ENCODE measurements around the gene KCNQ1. TPM values are rescaled to one million over a fixed set of nuclear protein-coding genes. Genes with fewer than 3 reads are reported as not detected.

The KCNQ1 gene
- total RNA-seq, 4 donors from 2014 or later, result 5.6 to 46.8 (median 24.6) TPM

DNA sequence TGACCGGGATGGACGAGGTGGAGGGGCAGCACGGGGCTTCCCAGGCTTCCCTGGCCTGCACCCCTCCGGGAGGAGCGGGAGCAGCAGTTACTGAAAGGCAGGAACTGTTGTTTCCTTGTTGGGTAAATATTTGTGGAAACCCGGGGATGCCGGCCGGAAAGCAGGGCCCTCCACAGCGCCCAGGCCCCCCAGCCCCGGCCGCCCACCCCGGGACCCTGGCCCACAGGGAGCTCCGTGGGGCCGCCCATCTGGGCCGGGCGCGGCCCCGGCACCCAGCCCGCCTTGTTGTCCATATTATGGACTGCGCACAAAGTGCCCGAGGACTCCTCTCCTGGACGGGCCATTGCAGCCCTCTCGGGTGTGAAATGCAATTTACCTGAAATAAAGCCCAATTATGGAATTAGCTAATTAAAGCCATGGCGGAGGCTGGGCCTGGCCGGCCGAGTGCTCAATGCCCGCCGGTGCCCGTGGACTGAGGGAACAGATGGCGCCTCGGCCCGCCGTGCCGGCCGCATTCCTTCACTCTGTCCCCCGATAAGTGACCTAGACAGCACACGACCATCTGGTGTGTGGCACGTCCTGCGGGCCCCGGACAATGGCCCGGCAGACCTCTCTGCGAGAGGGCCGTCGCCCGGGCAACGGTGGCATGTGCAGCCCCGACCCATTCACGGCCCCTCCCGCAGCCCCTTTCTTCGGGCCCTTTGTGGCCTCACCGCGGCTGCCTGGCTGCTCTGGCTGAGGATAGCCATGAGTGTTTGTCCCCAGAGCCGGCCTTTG is 405.4 kb downstream of the KCNQ1 start:
- no peak for DNase-seq
- no peak overlapping the region for H3K27ac ChIP-seq
- in situ Hi-C loops (cut with MboI; ENCODE audit: low pct_ligation_motif_present in 1 of 4, low pct_unique_long_range_greater_than_20kb in 1 of 4, low sequenced_read_pairs in 3 of 4) (no loop called here), intact Hi-C loops (cut with DNase I; ENCODE audit: low total_unique reads) (no loop called here)
- H3K27me3 ChIP-seq, result no peaks in the 10 kb centered on the region
- no peaks in the 10 kb centered on the region for H3K36me3 ChIP-seq
- H3K9me3 ChIP-seq, result no peaks in the 10 kb centered on the region
- TF ChIP-seq EP300 (IDR thresholded peaks at IDR 0.05; ENCODE audit: low read depth) (no peak), POLR2A (IDR thresholded peaks at IDR 0.05) (no peak), POLR2AphosphoS5 (IDR thresholded peaks at IDR 0.05) (no peak)
- TF ChIP-seq, protein P1, sequence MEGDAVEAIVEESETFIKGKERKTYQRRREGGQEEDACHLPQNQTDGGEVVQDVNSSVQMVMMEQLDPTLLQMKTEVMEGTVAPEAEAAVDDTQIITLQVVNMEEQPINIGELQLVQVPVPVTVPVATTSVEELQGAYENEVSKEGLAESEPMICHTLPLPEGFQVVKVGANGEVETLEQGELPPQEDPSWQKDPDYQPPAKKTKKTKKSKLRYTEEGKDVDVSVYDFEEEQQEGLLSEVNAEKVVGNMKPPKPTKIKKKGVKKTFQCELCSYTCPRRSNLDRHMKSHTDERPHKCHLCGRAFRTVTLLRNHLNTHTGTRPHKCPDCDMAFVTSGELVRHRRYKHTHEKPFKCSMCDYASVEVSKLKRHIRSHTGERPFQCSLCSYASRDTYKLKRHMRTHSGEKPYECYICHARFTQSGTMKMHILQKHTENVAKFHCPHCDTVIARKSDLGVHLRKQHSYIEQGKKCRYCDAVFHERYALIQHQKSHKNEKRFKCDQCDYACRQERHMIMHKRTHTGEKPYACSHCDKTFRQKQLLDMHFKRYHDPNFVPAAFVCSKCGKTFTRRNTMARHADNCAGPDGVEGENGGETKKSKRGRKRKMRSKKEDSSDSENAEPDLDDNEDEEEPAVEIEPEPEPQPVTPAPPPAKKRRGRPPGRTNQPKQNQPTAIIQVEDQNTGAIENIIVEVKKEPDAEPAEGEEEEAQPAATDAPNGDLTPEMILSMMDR (IDR thresholded peaks at IDR 0.05), result no peak
- no peak overlapping the region for H3K4me3 ChIP-seq
- H3K4me1 ChIP-seq, result no peaks in the 10 kb centered on the region
- WGBS, 2 donors (ENCODE audit: low coverage in 1 of 2), result 87% methylated on average over 52 of the region's 53 CpGs; no CpG with 5 or more reads in 1 of the 2 donors

DNA sequence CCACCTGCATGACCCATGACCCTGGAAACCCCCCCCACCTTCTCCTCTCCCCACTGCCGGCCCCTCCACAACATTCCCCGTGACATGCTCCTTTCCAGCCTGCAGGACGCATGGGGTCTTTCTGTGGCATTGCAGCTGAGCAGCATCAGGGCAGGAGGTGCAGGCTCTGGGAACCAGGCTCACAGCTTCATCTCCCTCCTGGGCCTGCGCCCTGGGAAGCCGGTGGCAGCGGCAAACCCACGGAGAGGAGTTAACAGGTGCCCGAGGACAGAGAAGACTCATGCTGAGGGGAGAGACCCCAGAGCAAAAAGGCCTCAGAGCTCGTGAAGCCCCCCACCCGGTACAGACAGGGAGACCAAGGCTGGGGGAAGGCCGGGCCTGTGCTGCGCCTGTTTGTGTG is 408.6 kb downstream of the KCNQ1 start:
- intact Hi-C loops (cut with DNase I; ENCODE audit: low total_unique reads) (no loop called here), in situ Hi-C loops (cut with MboI; ENCODE audit: low pct_ligation_motif_present in 1 of 4, low pct_unique_long_range_greater_than_20kb in 1 of 4, low sequenced_read_pairs in 3 of 4) (no loop called here)
- TF ChIP-seq POLR2A (IDR thresholded peaks at IDR 0.05) (no peak), POLR2AphosphoS5 (IDR thresholded peaks at IDR 0.05) (no peak), EP300 (IDR thresholded peaks at IDR 0.05; ENCODE audit: low read depth) (no peak)
- TF ChIP-seq, protein P1 (IDR thresholded peaks at IDR 0.05), result no peak
- H3K9me3 ChIP-seq, result no peaks in the 10 kb centered on the region
- DNase-seq, result no peak
- H3K27me3 ChIP-seq, result no peaks in the 10 kb centered on the region
- H3K27ac ChIP-seq, result no peak overlapping the region
- no peaks in the 10 kb centered on the region for H3K36me3 ChIP-seq
- H3K4me3 ChIP-seq, result no peak overlapping the region
- WGBS, 2 donors (ENCODE audit: low coverage in 1 of 2), result 91 to 94% methylated on average over 4 to 12 of the region's 12 CpGs
- no peaks in the 10 kb centered on the region for H3K4me1 ChIP-seq

DNA sequence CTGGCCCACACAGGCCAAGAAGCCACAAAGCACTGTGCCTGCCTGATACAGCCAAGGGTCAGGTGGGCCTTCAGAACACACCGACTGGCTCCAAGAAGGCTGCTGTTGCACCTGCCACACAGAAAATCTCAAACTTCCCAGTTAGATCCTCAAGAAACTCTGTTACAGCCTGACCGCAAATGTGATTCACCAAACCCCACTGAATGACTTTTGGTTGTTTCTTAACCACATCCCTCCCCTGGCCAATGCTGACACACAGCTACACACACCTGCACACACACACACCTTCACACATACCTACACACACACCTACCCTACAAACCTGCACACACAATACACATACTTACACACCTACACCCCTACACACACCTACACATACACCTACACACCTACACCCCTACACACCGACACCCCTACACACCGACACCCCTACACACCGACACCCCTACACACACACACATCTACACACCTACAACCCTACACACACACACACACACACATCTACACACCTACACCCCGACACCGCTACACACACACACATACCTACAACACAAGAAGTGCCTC is 409.3 kb downstream of the KCNQ1 start:
- no peak for DNase-seq
- H3K27ac ChIP-seq, result no peak overlapping the region
- H3K4me3 ChIP-seq, result no peak overlapping the region
- in situ Hi-C loops (cut with MboI; ENCODE audit: low pct_ligation_motif_present in 1 of 4, low pct_unique_long_range_greater_than_20kb in 1 of 4, low sequenced_read_pairs in 3 of 4) (no loop called here), intact Hi-C loops (cut with DNase I; ENCODE audit: low total_unique reads) (no loop called here)
- TF ChIP-seq POLR2A (IDR thresholded peaks at IDR 0.05) (no peak), POLR2AphosphoS5 (IDR thresholded peaks at IDR 0.05) (no peak)
- H3K36me3 ChIP-seq, result no peaks in the 10 kb centered on the region
- H3K9me3 ChIP-seq, result no peaks in the 10 kb centered on the region
- 93 to 96% methylated on average over 3 to 7 of the region's 7 CpGs for WGBS, 2 donors (ENCODE audit: low coverage in 1 of 2)
- H3K27me3 ChIP-seq, result no peaks in the 10 kb centered on the region
- no peaks in the 10 kb centered on the region for H3K4me1 ChIP-seq

DNA sequence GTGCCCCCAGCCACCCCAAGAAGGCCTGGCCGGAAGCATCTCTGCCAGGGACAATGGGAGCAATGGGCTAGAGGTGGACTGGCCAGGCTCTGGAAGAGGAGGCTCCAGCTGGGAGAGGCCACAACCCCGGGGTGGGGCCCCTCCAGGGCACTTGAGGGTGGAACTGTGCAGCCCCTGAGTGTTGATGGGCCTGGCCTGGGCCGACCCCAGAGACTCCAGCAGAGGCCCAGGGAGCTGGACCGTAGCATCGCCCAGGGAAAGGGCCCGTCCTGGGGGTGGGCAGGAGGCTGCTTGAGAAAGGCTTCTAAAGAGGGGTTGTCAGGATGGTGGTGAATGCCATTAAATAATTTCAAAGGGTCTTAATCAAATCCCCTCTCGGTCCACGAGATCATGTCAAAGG is 410.4 kb downstream of the KCNQ1 start:
- 89% methylated on average over 8 of the region's 8 CpGs; no CpG with 5 or more reads in 1 of the 2 donors for WGBS, 2 donors (ENCODE audit: low coverage in 1 of 2)
- intact Hi-C loops (cut with DNase I; ENCODE audit: low total_unique reads) (no loop called here), in situ Hi-C loops (cut with MboI; ENCODE audit: low pct_ligation_motif_present in 1 of 4, low pct_unique_long_range_greater_than_20kb in 1 of 4, low sequenced_read_pairs in 3 of 4) (no loop called here)
- Histone ChIP-seq H3K36me3 (no peaks in the 10 kb centered on the region), H3K4me1 (no peaks in the 10 kb centered on the region), H3K4me3 (no peak overlapping the region), H3K27ac (no peak overlapping the region), H3K27me3 (no peaks in the 10 kb centered on the region), H3K9me3 (no peaks in the 10 kb centered on the region)
- DNase-seq, result no peak
- TF ChIP-seq POLR2A (IDR thresholded peaks at IDR 0.05), result no peak

DNA sequence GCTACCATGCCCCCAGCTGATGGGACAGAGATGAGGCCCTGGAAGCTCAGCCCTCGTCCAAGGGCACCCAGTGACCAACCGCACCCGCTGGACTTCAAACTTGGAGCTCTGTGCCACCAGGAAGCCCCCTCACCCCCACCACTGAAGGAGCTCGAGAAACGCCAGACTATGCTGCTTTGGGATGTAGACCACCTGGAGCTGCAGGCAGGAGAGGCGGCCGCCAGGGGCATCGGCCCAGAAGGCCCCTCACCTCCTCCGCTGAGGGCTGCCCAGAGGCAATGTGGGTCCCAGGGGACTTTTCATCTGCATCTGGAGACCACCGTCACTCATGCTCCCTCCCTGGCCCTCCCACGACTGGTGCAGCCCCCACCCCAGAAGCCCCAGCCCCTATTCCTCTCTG is 412.5 kb downstream of the KCNQ1 start:
- TF ChIP-seq POLR2A (IDR thresholded peaks at IDR 0.05) (no peak), EP300 (IDR thresholded peaks at IDR 0.05; ENCODE audit: low read depth) (no peak), POLR2AphosphoS5 (IDR thresholded peaks at IDR 0.05) (no peak)
- TF ChIP-seq, protein P1 (IDR thresholded peaks at IDR 0.05), result no peak
- no peak for DNase-seq
- Histone ChIP-seq H3K27ac (no peak overlapping the region), H3K4me1 (peaks cover 0 to 2% (median 2%) of the 10 kb centered on the region in 4 donors), H3K27me3 (peaks cover 13% of the 10 kb centered on the region), H3K36me3 (no peaks in the 10 kb centered on the region), H3K4me3 (no peak overlapping the region), H3K9me3 (no peaks in the 10 kb centered on the region)
- WGBS, 2 donors (ENCODE audit: low coverage in 1 of 2), result 40 to 79% methylated on average over 1 to 8 of the region's 11 CpGs
- intact Hi-C loops (cut with DNase I; ENCODE audit: low total_unique reads), result no loop called here
- in situ Hi-C loops (cut with MboI; ENCODE audit: low pct_ligation_motif_present in 1 of 4, low pct_unique_long_range_greater_than_20kb in 1 of 4, low sequenced_read_pairs in 3 of 4), result no loop called here
